Stimulated activated naive CD4-positive, alpha-beta T cell treated with Interleukin-2 at 50 U/mL for 16 hours (primary cell): Measurements from ENCODE around the gene USH2A.

Experiments used
- DNase-seq: peaks from one replicate; lab custom pipeline; 2025; lab: John Stamatoyannopoulos, UW

The USH2A gene, protein sequence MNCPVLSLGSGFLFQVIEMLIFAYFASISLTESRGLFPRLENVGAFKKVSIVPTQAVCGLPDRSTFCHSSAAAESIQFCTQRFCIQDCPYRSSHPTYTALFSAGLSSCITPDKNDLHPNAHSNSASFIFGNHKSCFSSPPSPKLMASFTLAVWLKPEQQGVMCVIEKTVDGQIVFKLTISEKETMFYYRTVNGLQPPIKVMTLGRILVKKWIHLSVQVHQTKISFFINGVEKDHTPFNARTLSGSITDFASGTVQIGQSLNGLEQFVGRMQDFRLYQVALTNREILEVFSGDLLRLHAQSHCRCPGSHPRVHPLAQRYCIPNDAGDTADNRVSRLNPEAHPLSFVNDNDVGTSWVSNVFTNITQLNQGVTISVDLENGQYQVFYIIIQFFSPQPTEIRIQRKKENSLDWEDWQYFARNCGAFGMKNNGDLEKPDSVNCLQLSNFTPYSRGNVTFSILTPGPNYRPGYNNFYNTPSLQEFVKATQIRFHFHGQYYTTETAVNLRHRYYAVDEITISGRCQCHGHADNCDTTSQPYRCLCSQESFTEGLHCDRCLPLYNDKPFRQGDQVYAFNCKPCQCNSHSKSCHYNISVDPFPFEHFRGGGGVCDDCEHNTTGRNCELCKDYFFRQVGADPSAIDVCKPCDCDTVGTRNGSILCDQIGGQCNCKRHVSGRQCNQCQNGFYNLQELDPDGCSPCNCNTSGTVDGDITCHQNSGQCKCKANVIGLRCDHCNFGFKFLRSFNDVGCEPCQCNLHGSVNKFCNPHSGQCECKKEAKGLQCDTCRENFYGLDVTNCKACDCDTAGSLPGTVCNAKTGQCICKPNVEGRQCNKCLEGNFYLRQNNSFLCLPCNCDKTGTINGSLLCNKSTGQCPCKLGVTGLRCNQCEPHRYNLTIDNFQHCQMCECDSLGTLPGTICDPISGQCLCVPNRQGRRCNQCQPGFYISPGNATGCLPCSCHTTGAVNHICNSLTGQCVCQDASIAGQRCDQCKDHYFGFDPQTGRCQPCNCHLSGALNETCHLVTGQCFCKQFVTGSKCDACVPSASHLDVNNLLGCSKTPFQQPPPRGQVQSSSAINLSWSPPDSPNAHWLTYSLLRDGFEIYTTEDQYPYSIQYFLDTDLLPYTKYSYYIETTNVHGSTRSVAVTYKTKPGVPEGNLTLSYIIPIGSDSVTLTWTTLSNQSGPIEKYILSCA (N-terminal part only)

DNA sequence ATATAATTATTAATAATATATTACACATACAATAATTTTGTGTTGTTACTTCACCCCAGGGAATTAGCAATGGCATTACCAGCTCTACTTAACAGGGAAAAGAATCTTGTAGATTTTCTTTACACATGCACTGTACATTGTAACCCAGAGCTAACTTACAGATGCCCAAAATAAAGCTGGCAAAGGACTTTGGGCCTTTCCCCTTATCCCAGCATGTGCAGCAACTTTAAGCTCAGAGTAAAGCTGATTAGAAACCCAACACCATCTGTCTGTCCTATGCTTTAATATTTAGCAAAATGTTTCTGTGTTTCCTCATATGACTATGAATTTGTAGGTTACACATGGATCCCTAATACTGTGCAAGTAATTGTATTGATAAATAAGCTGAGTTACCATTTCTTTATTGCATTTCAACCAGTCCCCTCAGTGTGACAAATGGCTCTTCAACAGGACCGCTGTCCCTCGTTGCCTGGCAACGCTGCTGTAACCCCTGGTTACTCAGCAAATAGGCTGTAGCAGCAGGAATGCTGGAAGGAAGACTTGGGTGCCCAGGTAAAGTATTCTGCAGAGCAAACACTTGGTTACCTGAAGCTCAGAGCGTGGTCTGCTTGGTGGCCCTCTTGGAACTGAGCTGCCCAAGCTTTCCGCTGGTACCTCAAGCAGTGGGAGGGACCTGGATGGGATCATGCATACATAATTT lies at the start of gene USH2A:
USH2A (minus strand) TSS at position 628 of the 700 bp plus-strand sequence. CDS start 1,112 bp downstream, outside the sequence.
- DNase-seq: no peak

DNA sequence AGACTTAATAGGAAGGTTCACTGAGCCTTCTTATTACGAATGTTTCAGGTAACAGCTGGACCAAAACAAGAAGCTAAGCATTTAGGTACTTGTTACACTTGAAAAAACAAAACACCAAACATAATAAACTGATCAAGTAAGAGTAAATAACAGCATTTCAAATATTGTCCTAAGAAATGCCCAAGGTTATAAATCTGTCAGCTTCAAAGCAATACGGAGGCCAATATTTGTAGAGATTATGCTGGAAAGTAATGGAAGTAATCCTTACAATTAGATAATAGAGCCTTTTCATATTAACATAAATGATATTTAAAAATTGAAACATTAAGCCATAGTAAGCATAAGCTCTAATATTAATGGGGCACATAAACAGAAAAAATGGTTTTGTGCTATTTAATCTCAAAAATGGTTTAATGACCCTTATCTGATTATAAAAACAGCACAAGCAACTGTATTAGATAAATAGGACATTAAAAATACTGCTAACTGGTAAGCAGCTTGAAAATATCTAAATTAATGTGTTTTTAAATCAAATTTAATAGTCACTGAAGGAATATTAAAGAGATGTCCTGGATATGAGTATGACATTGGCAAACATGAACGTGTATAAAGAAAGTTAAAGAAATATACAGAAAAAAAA lies 43.0 kb upstream of the USH2A start:
- DNase-seq: no peak

DNA sequence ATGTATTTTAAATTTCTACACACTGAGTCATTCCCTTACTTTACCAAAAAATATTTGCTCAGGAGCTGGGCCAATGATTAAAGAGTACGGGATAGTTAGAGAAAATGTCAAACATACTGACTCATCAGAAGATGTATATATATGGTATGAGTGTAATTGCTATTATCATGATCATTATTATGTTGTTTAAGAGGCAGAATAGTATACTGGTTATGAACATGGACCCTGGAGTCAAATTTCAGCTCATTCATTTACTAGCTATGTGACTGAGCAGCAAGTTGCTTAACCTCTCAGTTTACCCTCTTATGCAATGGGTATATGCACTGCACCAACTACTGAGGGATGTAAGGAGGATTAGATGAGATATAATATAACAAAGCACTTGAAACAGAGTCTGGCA lies 41.2 kb upstream of the USH2A start:
- DNase-seq: no peak

DNA sequence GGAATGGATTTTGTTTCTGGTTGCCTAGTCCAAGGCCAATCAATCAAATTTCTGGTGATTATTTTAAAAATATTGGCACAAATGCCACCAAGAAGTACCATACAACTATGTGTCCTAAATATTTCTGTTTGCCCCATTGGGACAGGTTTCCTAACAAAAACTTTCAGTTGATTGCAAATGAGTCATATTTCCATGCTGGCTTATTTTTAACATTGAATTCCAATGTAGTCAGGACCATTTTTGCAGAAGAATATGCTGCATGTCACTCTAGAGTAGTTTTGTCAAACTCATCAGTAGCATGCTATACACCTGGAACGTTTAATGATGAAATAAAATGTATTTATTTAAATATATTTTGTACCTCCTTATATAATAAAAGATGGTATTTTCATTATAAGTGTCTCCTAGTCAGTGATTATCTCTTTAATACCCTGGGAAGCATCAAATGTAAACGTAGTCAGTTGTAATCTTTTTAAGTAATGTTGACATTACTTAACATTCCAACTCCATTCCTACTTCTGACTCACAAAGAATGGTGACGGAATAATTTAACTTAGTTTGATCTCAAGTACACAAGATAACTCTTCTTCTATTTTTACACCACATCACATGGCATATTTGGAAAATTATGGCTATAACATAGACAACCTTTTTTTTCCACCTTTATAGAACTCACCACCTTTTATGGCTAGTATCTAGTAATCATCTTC lies 39.0 kb upstream of the USH2A start:
- DNase-seq: no peak

DNA sequence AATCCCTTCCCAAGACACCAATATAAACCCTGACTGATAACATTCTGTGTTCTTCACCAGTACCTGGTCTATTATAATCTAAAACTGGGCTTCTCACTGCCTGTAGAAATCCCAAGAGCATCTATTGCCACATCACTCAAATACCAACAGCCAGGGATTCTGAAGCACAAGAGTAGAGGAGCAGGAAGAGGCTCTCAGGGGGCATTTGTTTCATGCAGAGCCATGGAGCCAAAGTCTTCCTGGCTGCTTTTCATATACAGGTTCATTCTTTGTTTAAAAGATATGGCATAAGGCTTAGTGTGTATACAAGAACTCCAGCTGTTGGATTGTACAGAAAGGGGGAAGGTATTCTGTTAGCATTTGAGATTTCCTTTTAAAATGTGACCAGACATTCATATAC lies 38.2 kb upstream of the USH2A start:
- DNase-seq: no peak

DNA sequence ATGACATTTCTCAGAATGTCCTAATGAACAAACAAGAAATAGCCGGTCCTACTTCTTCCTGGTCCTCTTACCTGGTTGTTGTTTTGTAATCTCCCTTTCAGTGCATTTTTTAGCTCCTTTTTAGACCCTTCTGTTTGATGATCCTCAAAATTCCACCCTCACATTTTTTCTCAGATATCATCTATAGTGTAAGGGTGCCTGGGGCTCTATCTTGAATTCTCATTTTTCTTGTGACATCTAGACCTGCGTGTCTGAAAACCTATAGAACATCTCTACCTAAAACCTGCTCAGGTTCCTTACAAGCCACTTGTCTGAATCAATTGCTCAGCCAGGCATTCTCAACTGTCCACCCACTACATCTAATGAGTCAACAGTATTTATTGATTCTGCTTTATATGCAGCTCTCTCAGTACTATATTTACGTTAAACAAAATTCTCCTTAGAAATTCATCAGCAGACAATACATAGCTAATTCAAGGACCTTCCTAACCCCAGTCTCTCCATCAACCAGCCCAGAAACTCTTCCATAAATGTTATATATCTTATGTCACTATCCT lies 36.5 kb upstream of the USH2A start:
- DNase-seq: no peak

DNA sequence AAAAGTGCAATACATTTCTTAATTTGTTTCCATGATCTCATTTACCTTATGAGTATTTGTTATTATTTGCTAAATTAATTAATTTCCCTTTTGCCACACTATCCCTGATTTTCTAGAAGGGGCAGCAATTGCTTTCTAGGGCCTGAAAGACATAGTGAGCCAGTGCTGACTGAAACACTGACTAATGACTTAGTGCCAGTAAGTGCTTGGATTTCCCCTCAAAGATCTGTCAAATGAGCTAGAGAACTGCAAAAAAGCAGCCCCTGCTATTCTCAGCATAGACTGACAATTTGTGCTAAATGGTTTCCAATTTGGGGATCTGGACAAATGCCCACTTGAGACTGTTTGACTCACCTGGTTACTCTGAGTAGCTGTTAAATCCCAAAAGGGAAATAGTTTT lies 35.6 kb upstream of the USH2A start:
- no peak for DNase-seq

DNA sequence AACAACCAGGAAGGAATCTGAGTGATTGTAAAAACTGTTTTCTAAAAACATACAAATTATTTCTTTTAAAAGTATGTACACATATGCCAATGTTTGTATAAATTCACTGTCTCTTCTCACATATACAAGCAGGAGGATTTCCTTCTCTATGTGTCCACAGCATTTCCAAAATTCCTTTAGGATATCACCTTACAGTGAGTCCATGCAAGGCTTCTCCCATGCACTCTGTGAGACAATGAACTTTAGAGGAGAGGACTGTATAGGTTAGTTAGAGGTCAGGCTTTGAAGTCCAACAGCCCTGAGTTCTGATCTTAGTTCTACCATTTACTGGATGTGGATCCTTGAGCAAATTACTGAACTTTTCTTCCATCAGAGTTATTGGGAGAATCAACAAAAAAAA lies 34.1 kb upstream of the USH2A start:
- no peak for DNase-seq

DNA sequence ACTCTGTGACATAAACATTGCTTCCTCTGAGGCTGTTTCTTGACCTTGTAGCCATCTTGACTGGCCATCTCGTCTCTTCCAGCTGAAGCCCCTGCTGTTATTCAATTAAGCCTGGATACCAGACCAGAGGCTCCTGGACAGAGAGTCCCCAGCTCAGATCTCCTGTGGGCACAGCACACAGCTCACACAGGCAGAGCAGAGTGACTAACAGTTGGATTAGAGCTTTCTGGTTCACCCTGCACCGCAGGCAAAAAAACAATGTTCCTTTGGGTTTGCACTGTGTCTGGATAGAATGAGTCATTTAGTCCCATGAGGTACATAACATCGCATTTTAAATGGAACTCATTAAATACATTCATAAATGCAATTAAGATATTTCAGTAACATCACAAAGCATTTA lies 33.4 kb upstream of the USH2A start:
- no peak for DNase-seq

DNA sequence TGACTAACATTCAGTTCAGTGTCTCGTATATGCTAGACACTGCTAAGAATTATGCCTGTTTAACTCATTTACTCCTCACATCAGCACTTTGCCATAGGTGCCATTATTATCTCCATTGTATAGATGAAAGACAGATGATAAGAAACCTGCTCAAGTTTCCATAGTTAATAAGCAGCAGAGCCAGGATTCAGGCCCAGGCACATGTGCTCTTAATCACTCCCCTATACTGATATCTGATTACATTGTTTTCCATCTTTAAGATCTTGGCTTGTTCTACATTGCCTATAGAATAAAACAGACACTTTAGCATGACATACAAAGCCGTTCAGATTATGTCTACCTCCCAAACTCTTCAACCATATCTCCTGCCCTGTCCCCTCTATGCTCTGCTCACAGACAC lies 30.5 kb upstream of the USH2A start:
- no peak for DNase-seq

DNA sequence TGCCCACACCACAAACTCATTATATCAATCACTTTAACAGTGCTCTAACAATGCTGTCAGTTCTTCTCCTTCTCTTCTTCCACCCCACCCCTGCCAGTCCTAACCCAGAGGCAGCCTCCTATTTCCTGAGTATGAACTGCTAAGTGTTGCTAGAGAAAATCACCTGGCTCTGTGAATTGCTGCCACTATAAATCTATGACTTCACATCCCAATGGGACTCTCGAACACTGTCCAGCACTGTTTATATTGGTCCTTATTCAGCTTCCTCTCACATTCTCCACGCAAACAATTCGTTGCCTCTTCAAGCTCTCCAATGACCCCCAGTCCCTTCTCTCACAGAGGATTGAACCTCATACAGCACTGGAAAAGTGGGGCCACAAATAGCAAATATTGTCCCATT lies 27.0 kb upstream of the USH2A start:
- no peak for DNase-seq

DNA sequence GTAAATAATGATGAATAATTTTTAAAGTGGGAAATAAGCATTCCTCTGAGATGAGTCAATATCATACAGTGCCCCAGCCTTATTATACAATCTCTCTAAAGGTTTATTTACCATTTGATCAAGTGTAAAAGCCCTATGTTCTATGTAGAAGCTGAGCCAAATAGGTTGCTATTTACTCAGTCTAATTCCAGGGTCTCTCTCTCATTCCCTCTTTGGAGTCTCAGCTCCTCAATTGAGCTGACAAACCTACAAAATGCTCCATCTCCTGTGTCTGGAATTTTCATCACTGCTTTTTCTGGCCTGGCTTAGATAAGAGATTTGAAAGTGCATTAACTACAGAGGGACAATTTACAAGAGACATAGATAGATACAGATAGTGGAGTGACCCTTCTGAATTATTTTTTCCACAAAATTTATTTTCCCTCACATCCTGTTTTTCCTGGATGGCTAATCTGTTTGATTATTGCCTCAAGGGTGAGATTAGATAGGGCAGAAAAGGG lies 24.8 kb upstream of the USH2A start:
- DNase-seq: no peak

DNA sequence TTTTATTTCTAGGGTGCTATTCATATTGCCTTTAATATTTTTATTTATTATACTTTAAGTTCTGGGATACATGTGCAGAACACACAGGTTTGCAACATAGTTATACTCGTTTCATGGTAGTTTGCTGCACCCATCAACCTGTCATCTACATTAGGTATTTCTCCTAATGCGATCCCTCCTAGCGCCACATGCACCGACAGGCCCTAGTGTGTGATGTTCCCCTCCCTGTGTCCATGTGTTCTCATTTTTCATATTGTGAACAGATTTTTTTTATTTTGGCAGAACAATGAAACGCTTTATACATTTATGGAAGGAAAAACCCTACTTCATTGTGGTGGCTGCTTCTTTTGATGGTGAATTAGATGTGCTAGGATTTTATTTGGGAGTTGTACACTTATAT lies 14.4 kb upstream of the USH2A start:
- no peak for DNase-seq

DNA sequence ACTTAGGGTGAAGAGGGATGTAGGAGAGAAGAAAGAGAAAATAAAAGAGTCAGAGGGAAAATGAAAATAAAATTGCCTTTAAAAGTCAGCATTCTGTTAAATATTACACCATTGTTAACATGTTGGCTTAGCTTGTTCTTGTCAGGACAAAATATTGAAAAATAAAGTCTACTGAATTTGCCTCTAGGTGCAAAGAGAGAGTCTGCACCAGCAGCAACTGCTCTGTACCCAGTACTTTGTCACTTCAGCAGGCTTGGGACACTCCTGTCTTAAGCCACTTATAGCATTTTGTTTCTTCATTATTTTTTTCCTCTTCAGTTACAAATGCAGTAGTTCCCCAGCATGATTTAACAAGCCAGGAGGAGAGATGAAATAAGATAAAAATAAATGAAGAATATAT lies 11.0 kb upstream of the USH2A start:
- DNase-seq: no peak

DNA sequence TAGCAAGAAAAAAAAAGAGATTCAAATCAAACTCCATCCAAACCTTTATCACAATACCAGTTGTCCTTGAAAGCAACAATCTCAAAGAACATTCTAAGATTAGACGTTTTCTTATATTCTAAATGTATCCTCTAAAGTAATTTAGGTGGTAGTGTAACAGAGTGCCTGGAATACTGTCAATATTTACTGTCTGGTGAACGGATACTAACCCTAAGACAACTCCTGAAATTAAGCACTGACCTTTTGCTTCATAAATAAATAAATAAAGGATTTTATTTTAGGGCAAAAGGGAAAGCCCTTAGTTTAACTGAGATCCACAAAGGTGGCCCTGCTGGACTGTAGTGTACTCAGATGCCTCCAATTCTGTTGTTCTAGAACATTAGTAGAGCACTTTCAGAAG lies 9.9 kb upstream of the USH2A start:
- no peak for DNase-seq

DNA sequence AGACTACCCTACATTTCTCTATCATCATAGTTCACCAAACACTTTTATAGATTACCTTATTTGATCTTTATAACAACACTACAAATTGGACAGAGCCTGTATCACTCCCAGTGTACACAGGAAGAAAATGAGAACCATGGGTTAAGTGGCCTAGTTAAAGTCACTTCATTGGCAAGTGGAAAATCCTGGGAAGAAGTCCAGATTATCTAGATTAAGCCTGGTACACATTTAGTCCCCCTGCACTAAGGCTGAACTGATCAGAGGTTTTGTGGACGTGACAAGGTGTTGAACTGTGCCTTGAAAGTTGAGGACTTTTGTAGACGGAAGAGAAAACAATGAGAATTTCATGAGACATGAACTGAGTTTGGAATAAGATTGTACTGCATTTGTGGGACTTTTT lies 7.5 kb upstream of the USH2A start:
- no peak for DNase-seq

DNA sequence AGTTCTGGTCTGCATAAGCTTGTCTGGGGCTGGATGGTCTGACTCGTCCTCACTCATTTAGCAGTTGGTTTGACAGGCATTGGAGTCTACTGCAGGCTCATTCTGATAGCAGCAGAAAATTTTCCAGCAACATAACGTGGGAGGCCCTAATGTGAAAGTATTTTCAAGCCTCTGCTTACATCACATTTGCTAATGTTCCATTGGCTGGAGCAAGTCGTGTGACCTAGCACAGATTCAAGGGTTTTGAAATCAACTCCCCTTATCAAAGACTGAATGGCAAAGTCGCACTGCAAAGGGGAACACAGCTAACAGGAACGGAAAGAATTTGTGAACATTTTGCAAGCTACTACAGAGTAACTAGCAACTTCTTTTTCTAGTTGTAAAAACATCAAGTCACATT lies 2.3 kb upstream of the USH2A start:
- no peak for DNase-seq

DNA sequence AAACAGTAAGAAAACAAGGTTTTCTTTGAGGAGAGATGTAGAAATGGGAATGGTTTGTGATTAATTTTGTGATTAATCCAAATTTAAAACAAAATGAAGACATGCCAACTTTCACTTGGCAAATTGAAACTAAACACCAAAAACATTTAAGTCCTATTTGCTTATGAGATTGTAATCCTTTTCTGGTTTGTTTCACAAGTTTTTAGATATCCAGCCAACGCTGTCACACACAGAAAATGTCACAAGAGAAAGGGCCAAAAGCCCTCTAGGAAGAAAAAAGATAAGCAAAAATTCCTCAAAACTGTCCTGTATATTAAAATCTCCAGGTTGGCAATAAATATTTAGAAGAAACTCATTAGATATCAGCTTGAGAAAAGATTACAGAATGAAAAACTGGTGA lies 2.5 kb downstream of the USH2A start:
- DNase-seq: no peak

DNA sequence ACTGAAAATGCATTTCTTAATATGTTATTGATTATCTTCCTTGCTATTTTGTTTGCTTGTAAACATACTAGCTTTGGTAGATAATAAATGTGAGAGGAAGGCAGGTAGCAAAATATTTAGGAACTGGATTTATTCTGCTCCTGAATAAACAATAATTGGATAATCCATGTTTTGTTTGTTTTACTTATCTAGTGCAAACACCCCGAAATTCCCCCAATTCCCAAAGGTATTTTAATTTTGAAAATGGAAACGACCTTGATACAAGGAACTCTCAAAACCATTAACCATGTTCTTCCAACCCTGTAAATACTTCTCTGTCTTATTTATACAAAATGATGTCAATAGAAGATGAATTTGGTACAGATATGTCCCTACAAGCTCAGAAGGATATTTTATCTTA lies 3.0 kb downstream of the USH2A start:
- no peak for DNase-seq

DNA sequence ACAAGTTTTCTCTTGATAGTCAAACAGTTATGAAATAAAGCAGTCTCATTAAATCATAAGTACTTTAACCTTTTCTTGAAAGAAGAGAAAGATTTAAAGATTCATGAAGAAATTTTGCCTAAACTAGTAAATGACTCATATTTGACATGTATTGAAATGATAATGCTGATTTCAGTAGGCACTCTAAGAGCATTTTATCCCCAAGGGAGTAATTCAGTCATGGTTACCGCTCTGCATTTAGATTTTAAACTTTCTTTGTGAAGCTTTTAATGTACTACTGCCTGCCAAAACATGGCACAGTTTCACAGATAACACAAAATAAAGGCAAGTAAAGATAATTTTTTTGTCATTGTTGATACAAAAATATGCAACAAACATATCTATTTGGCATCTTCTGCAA lies 6.8 kb downstream of the USH2A start:
- no peak for DNase-seq
